ENCODE measurements around the gene ZNF175.
"Not testable (repeated sequence)": the region's sequence is repeated elsewhere in the genome, so short reads cannot be mapped to it uniquely, and the experiment has no call there.

ZNF175 gene

DNA sequence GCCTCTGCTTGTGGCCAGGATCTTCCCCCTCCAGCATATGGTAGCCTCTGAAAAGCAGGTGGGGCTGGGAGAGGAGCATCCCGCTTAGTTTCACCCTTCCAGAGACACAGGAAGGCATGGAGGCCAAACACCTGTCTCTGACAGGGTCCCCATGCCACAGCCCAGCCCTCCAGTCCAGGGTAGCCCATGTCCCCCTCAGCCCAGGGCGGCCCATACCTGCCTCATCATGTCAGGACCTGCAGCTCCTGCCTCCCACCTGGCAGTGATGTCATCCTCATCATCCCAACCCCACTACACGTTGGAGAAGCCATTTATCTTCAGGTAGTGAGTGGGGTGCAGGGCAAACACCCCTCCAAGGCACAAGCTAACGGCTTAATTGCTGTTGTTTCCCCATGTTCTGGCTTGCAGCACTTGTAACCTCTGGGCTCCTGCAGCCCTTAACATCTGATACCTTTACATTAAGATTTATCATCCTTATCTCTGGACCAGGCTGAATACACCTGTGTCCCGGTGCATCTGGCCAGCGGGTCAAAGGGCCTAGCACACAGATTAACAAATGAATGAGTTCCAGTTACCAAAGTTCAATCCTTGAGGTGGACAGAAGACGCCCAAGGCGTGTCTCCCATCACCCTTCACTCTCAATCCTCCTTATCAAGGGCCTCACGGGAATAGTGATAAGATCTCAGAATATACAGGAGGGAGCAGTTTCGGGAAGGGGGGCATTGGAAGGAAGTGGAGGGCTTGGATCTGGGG, 22.2 kb downstream of the ZNF175 start:
- no peak for DNase-seq

DNA sequence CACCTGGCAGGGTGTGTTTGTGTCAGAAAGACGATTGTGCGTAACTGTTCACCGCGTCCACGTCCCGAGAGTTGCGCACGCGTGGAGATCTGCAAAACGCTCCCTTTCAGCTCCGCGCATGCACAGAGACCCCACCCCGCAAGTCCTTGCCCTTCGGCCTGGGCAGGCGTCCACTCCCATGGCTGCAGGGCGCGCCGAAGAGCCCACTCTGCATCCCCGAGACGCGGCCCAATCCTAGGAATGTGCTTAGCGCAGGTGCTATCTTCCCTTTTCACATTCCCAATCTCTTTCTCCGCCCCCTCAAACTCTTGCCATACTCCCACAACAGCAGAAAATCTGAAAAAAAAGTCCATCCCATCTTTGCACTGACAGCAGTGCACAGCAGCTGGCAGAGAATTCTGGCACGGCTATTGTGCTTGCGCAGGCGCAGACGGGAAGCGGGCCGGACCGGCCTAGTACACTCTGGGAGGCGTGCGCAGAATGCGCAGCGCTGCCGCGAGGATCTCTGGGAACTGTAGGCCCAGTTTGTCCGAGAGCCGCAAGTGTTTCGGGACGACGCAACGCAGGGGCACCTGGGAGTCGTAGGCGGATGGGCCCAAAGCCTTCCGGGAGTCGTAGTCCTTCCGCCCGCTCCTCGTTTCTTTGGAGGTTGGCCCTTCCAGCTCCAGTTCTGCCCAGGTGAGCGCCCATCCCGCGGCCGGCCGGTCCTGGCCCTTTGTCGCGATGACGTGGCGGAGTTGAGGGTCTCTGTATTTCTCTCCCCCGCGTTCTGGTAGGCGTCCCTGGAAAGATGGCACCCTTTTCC, 23.1 kb downstream of the ZNF175 start:
- DNase-seq: peak; percentile 95 to 97

DNA sequence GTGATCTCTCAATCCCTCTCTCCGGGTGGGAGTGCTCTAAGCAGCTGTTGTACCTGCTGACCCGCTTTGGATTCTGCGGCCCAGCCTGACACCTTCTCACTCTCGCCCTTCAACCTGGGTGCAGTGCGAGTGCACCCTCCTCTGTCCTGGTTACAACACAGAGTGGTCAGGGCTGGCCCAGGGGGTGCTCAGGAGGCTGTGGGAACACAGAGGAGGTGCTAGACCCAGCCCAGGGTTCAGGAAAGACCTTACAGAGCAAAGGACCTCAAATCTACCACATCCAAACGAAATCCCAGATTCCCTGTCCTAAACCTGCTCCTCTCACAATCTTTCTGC, 23.7 kb downstream of the ZNF175 start:
- DNase-seq: no peak

DNA sequence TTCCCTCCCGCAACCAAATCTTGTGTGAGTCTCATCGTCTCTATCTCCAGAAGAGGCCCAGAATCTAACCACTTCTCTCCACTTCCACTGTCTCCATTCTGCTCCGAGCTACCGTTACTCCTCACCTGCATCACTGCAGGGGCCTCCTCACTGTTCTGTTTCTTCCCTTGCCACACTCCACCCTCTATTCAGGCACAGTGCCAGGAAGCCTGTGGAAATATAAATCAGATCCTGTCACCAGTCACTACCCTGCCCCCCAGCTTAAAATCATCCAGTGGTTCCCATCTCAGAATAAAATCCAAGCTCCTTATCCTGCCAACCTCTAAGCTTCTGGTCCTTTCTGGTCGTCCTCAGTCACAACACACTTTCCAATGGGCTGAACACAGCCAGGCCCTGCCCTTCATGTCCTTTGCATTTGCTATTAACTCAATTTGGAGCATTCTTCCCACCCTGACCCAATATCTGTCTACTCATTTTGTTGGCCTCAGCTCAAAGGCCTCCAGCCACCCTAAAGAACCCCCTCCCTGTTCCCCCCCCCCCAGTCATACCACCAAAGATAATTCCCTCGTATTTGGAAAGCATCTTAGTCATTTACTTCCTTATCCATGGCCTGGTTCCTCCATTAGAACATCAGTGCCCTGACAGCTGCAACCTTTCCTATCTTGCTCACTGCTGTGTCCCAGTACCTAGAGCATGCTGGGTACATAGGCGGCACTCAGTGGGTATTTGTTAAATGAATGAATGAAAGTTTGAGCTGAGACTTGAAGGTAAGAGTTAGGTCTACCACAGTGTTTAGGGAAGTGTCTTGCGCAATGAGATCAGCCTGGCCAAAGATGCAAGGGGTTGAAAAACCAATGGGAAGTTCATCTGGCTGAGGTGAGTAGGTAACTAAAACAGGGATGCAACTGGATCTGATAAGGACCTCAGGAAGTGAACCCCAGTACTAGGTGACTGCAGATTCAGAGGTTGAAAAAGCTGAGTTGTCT, 24.4 kb downstream of the ZNF175 start:
- DNase-seq: no peak

DNA sequence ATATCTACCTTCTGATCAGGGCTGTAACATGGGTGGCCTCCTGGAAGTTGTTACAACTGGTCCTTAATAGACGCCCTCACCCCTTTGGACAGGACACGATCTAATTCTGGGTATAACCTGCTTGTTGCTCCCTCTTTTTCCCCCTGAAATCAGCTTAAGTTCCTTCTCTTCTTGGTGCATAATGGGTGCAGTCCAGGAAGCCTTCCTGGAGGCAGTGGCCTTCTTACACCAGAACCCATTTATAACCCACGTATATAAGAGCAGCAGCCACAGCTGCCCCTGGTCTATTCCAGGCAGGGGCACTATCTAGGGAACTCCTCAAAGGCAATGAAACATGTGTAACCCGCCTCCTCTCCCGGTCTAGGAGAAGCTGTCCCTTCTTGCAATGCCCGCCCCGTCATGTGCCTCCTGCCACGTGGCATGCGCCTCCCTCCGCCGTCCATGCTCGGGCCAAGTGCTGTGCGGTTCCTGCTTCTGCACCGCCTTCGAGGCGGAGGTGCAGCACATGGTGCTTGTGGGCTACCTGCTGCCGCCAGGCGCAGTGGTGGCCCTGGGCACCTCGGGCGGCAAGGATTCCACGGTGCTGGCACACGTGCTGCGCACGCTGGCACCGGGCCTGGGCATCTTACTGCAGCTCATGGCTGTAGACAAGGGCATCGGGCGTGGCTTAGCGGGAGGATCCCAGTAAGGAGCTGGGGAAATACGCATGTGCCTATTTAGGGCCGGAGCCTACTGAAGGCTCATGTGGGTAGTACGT, 27.3 kb downstream of the ZNF175 start:
- no peak for DNase-seq

DNA sequence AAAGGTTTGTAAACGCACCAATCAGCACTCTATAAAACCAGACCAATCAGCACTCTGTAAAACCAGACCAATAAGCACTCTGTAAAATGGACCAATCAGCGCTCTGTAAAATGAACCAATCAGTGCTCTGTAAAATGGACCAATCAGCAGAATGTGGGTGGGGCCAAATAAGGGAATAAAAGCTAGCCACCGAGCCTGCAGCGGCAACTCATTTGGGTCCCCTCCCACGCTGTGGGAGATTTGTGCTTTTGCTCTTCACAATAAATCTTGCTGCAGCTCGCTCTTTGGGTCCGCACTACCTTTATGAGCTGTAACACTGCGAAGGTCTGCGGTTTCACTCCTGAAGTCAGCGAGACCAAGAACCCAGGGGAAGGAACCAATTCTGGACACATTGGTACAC, 28.0 kb downstream of the ZNF175 start:
- no peak for DNase-seq

DNA sequence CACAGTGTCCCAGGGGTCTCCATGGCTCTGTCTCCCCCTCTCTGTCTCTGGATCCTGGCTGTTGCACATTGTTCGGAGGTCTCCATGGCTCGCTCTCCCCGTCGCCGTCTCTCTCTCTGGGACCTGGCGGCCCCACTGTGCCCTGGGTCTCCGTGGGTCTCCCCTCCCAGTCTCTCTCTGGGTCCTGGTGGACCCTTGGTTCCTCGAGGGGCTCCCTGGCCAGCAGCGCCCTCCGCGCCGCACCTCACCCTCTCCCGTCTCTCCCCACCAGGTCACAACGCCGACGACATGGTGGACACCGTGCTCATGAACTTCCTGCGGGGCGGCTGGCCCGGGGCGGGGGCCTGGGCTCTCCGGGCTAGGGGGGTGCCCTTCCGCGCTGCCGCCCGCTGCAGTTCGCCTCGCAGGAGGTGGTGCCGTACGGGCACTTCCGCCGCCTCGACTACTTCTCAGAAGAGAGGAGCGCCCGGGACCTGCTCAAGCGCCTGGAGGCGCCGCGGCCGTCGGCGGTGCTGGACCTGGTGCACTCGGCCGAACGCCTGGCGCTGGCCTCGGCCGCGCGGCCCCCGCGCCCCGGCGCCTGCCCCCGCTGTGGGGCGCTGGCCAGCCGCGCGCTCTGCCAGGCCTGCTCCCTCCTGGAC, 30.0 kb downstream of the ZNF175 start:
- no peak for DNase-seq

DNA sequence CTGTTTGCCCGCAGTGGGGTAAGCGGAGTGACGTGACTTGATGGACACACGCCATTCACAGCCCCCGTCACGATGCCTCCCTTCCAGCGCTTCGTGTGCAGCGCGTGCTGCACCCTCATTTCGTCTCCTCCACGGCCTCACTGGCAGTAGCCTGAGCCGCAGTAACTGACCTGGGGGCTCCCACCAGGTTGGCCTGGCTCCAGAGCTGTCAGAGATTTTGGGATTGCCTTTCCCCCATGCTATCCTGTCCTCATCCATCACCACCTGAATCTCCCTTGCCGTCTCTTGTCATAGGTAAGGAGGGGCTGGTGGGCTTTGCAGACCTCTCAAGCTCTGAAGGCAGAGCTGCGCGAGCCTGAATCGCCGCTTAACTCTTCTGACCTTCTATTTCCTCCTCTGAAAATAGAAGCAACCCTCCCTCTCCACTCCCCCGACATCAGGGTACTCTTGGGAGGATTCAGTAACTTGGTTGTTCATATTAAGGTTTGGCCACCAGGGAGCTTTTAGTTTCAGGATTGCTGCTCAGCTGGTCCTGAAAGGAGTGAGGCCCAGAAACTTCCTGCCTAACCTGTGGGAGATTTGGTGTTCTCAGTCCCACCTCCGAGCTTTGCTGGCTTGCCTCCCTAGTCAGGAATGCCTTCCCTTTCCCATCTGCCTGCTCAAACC, 31.2 kb downstream of the ZNF175 start:
- DNase-seq: no peak

DNA sequence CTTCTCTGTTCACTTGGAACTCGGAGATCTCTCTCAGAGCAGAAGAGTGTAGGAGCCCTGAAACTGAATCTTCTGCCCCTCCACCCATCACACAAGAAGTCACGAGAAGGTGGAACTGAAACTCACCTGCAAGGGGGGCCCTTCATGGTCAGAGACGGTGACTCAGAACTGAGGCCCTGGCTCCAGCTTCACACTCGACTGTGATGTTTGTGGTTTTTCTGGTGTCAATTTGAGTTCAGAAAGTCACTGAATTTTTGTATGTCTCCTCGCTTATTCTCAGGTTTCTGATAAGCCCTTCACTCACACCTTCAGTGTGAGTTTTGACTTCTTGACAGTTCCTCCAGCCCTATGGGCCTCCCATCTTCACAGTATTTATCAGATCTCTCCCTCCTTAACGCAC, 36.0 kb downstream of the ZNF175 start:
- DNase-seq: no peak

DNA sequence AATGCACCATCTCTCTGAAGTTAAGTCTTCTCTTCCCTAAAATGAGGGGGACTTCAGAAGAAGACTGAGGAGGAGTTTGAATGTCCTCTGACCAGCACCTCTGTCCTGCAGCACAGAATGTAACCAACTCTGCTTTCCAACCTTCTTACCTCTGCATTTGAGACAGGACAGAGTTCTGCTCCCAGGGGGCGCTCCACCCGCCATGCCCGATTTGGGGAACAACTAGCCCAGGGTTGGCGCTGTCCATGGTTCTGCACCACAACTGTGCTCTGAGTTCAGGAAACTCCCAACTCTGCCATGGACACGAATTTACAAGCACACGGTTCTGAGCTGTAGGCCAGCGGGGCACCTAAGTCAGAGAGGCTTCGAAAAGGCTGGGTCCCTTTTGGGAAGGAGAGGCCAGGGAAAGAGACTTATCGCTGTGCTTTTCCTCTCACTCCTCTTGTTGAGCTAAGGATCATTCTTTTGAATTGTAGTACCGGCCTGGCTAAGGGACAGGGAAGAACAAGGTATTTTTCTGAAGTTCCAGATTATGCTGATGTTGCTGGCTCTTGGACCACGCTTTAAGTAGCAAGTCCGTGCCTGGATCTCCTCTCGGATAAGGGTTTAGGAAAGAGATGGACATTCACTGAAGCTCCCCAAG, 37.0 kb downstream of the ZNF175 start:
- peak; percentile 79 to 89 for DNase-seq

DNA sequence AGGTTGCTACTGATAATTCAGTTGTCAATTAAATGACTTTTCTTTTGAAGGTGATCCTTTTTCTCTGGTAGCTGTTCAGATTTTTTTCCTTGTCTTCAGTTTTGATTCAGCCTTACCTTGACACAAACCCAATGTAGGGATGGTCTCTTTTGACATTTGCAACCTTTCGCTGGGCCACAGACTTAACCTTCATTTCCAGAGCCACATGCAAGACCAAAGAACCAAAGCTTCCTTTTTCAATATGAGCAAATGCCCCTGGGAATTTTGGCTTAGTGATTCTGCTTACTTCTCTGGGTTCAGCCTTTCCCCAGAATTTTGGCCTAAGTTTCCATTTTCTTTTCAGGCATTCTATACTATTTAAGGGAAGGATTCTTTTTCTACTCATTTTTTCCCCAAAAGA, 39.5 kb downstream of the ZNF175 start:
- no peak for DNase-seq

DNA sequence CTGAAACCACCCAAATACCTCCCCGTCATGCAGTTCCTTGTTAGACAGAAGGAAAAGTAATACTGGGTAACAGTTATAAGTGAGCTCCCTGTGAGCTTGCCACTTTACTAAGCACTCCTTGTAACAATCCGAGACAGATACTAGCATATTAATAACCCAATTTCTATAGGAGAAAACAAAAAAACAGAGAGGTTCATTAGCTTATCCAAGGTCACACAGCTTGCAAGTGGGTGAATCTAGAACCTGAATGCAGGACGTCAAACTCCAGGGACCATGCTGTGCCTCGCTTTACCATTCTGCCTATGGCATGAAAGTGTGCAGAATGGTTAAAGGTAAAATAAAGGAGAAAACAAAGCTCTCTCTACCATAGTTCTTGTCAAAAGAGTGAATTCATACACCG, 43.7 kb downstream of the ZNF175 start:
- DNase-seq: no peak

DNA sequence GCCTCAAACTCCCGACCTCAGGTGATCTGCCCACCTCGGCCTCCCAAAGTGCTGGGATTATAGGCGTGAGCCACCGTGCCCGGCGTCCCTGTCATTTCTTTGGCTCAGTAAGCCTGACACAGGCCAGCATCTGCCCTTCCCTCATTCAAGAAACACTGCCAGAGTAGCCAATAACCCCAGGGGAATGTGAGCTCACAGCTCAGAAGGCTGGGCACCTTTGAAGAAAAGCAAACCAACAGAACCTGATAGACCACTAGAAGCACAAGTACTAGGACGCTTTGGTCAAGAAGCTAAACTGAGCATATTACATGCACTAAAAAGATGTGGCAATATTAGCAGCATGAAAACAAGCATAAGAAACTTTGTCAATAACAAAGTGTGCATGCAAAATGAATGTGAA, 44.9 kb downstream of the ZNF175 start:
- DNase-seq: no peak

DNA sequence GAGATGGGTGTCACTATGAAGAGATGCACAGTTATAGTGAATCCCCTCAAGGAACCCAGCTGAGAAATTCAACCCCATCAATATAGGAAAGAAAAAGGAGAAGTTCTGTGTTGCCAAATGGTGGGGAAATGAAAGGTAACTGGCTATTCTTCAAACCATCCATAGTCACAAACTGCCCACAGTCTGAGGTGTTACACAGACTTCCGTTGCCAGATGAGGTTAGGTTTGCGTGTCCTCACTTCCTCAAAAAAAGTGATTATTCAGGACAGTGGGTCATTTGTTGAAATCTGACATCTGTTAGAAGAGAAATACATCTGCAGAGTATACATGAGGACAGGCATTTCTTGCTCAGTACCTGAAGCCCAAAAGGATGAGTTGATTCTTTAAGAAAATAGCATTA, 50.1 kb downstream of the ZNF175 start:
- DNase-seq: peak; percentile 79 to 83

DNA sequence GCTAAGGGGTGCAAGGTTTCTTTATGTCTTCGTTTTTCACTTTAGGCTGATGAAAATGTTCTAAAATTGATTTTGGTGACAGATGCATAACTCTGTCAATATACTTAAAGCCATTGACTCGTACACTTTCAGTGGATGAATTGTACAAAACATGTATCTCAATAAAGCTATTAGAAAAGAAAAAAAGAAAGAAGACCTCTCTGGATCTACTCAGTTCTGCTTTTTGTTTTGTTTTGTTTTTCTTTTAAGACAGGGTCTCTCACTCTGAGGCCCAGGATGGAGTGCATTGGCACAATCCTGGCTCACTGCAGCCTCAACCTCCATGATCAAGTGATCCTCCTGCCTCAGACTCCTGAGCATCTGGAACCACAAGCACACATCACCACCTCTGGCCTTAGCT, 55.6 kb downstream of the ZNF175 start:
- no peak for DNase-seq

DNA sequence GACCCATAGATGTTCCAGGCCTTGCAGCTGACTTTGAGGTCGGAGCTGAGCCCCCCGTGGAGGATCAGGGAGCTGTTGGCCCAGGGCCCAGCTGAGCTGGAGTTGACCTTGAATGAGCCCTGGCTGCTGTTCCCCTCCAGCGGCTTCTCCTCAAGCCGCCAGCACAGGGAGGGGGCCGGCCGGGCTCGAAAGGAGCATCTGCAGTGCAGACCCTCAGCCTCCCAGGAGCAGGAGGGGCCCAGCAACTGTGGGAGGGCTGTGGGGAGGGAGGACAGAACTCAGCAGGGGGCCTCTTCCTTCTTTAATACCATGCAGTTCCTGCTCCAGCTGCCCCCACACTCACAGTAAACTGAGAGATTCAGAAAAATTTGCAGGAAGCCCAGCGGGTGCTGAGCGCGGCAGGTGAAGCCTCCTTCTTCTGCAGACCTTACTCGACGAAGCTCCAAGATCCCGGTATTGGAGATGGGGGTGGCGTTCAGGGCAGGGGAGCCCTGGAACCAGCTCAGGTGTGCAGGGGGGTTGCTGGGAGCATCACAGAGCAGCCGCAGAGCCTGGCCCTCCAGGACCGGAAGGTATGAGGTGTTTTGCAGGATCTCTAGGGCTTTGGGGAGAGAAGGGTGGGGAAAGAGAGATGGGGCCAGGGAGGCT, 56.5 kb downstream of the ZNF175 start:
- DNase-seq: peak in 1 of 2 experiments; percentile 14

DNA sequence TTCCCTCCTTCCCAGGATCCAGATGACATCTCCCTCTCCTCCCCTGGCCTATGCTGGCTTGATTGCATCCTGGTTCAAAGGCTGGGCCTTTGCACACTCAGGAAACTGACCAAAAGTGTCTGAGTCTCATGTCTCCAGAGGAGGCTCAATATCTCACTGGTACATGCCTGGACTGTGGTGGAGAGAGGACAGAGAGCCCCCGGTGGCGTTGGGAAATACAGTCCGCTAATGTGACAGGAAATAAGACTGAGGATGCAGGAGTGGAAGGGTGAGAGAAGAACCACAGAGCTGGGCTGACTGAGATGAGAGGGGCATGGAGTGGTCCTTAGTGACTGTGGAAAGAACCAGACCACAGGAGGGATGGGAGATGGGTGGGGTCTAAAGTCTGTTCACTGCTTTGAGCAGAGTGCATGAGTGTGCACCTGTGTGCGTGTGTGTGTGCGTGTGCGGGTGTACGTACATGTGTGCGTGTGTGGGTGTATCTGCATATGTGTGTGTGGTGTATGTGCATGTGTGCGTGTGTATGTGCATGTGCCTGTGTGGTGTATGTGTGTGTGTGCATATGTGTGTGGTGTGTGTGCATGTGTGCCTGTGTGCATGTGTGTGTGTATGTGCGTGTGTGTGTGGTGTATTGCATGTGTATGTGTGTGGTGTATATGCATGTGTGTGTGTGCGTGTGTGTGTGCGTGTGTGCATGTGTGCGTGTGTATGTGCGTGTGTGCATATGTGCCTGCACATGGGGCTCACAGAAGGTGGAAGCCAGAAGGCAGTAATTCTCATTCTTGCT, 57.3 kb downstream of the ZNF175 start:
- peak in 1 of 2 experiments; percentile 18 for DNase-seq

DNA sequence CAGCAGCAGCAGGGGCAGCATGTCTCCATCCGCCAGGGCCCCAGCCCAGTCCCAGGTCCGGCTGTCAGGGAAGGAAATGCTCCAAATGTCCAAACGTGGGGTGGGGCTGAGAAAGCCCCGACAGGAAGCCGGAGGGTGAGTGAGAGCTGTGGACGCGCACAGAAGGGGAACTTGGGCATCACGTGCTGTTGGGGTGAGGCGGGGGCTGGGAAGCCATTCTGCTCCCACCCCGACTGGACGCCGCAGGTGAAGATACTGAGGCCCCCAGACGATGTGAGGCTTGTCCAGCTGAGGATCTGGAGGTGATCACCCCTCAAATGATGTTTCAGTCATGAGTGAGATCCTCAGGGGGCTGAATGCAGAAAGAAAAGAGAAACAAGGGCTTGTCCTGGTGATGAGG, 59.2 kb downstream of the ZNF175 start, which contains the start of gene SIGLEC5:
Gene SIGLEC5, minus strand, starts transcription at position 87 of the 400 bp plus-strand sequence. Its CDS starts 66 bp downstream, at position 21.
- DNase-seq: not testable (repeated sequence)

DNA sequence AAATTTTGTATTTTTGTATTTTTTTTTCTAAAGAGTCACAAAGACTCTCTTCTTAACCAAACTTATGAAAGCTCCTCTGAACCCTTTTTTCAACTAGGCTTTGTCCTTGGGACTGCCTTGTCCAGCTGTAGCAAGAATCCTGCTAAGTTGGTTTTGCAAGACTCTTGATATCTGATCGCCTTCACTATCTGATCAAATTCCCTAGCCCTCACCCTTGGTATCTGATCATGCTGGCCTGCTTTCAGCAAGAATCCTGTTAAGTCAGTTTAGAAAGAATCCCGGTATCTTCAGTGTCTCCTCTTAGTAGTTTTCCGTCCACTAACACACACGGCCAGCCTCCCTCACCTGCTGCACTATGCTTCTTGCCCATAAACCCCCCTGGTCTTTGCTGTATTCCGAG, 61.0 kb downstream of the ZNF175 start:
- no peak for DNase-seq

All from Kasumi-1 (cell line).